Central memory CD4-positive, alpha-beta T cell (primary cell): ENCODE measurements around the gene PTPRG.

Experiments
- DNase-seq: peaks from one replicate; pipeline ENCODE4 v3.0.0; 2022

The PTPRG gene

DNA sequence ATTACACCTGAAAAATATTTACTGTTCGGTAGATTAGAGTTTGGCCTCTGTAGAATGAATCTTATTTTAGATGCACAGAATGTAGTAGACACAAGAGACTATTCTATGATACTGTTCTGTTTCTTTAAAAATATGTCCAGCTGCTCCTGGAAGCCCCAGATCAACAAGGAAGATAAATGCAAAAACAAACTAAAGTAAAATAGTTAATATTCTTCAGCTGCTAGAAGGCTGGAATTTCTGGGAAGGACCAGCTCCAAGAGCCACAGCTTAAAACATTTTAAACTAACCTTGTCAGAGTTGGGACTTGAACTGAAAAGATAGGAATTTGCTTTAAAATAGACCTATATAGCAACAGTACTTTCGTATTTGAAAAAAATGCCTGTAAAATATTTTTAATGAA lies 277.9 kb downstream of the PTPRG start:
- DNase-seq = no peak

DNA sequence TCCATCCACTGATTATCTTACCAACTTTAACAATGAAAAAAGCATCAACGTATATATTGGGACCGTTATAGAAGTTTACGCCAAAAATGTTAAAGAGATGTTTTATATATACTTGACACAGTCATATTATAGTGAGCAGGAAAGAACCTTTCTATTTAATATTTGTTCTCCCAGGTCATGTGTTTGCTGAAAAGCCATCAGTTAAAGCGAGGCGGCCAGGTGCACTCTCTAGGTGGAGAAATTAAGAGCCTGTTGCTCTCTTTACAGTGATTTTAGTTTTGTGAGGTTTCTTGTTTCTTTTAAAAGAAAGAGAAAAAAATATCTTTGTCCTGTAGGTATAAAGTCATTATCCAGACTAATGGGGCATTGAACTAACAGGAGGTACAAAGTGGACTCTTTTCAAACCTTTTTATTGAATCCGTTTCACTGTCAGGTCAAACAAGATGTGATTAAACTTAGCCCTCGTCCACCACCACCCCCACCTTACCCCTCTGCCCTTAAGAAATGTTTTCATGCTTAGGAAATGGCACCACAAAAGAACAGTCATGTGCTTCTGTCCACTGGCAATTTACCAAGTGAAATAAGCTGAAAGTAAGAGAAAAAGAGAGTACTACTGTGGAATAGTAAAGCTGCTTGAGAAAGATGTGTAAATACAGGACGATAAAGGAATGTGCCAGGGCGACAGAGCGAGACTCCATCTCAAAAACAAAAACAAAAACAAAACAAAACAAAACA lies 279.9 kb downstream of the PTPRG start:
- no peak for DNase-seq

DNA sequence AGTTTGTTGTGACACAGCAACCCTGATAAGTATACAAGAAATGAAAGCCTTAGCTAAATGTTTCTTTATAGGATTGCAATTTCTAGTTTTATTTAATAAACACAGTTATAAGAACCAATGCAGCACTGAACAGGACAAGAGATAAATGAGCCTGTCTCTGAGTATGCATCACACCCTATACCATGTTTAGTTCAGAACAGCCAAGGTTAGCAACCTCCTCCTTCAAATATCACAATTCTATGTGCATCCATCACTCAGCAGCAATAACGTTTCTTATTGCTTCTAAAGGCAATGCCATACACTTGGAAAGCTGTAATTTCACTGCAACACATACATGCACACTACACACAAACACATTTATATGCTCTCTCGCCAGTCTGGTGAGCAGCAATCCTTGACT lies 280.6 kb downstream of the PTPRG start:
- DNase-seq = no peak

DNA sequence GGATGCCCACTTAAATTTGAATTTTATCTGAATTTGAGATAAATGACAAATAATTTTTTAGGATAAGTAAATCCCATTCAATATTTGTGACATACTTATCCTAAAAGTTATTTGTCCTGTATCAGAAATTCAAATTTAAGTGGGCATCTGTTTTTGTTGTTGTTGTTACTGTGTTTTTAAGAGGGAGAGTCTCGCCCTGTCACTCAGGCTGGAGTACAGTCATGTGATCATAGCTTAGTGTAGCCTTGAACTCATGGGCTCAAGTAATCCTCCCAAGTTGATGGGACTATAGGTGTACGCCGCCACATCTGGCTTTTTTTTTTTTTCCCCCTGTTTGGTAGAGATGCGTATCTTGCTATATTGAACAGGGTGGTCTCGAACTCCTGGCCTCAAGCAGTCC lies 283.0 kb downstream of the PTPRG start:
- DNase-seq = no peak

DNA sequence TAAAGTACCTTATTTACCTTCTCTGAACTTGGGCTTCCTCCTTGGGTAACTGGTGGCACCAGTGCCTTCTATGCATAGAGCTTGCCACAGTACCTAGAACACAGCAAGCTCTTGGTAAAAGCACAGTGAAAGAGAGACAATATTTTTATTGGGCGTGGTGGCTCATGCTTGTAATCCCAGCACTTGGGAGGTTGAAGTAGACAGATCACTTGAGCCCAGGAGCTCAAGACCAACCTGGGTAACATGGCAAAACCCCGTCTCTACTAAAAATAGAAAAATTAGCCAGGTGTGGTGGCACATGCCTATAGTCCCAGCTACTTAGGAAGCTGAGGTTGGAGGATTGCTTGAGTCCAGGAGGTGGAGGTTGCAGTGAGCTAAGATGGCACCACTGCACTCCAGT lies 285.1 kb downstream of the PTPRG start:
- DNase-seq = no peak

DNA sequence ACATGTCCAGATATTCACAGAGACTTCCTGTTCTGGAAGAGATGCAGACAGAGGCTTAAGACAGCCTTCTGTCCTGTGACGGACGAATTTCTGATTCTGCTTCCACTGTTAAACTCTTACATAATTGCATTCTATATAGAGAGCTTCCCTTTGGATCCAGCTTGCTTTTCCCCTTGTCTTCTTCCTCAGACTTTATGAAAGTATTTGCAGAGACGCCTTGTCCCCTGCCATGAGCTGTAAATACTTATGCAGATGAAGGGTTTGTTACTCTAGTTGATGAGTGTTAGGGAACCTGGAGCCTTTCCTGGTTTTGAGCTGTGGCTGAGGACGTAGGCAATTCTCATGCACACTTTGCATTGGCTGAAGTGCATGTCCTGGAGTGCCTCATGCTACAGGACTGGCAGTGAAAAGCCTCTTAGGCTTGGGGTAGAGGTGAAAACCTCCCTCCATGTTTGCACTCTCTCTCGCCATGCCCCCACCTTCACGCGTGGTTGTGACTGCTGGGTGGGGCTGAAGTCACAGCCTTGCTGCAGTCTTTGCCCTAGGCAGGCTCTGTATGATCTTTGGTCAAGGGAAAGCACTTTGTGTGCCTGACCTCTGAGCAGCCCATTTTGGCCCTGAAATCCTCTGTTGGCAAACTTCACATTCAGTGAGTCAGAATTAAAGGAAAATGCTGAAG lies 286.6 kb downstream of the PTPRG start:
- DNase-seq = no peak

DNA sequence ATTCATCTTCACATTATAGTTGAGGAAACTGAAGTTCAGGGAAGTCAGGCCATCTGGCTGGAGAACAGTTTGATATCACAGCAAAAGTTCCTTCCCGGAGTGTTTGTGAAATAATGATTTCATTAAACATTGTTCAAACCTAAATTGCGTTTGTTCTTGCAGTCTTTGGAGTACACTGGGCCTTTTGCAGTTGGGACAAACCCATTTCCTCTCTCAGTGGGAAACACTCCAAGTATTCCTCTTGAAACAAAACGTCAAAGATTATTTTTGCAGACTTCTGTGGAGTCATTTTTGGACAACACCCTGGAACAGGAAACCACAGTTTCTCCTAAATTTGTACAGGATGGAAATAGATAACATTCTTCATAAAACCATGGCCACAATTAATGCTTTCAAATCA lies 287.5 kb downstream of the PTPRG start:
- no peak for DNase-seq

DNA sequence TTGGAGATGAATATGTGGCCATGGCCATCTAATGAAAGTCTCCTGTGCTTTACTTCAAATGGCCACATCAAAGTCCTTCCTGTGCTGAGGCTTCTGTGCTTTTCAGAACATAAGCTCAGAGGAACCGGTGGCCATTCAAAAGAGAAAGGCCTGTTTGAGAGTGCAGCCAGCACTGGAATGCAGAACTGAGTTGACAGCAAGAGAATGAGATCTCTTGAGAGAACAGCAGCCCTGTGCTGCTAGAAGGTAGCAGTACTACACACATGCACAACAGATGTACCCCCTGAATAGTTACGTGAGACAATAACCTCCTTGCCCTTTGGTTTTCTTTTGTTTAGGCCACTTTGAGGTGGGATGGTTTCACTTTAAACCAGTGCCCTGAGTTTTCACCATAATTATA lies 292.5 kb downstream of the PTPRG start:
- no peak for DNase-seq

DNA sequence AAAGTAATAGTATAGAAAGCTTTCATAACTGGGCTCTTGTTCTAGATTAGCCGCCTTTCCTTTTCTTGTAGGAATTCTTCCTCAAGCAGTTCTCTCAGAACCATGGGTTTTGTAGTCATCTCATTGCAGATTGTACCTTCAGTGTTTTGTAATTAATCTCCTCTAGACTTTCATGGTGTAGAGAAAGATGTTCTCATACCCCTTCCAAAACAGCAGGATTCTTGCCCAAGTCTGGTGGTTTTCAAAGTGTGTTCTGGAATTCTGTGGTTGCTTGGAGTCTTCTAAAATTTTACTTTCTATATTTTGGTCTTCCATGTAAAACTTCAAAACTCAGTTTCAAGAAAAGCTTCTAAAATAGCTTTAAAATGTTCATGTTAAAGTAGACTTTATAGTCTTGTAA lies 293.8 kb downstream of the PTPRG start:
- DNase-seq = no peak

DNA sequence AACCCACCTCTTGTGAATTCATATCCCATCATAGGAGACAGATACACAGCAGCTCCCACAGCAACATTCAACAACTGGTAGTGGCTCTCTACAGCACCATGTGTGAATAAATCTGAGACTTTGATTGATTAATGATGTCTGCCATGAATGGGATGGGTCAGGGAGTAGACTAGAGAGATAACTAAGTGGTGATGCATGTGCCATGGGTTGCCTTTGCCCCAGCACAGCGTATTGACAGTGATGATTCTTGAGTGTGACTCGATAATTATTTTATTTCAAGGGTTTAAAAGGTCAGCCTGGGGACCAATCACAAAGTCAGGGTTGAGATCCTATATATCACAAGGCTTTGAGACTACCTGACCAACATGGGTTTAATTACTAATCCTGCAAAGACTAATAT lies 295.9 kb downstream of the PTPRG start:
- no peak for DNase-seq

DNA sequence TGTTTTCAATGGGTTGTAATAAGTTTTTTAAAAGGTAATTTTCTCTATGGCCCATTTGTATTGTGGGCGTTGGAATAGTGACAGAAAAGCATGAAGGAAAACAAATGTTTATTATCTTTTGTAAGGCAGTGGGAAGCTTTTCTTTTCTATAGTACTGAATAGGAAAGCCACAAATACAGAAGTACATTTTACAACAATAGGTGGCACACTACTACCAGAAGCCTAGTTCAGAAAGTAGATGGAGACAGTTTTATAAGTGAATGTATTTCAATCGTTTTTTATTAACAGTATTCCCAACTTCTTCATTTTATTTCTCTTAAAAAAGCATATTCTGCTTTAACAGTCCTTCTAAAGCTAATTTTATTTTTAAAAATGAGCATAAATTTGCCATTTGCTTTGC lies 296.7 kb downstream of the PTPRG start:
- DNase-seq = no peak

DNA sequence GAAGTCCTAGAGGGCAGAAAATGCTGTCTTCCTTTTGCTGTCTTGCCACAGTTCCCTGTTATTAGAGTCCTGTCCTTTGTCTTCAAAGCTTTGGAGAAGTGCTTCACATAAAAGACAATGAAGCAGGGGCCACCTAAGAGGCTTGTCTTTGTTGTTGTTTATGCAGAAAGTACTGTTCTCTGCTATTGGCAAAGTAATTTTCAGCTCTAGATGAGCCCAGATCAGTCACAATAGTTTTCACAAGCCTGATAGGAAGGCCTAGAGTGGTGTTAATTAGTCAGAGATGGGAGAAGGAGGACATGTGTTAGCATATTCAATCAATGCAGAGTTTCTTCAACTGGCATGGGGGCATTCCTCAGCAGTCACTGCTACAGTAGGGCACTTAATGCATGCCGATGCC lies 300.0 kb downstream of the PTPRG start:
- DNase-seq = no peak

DNA sequence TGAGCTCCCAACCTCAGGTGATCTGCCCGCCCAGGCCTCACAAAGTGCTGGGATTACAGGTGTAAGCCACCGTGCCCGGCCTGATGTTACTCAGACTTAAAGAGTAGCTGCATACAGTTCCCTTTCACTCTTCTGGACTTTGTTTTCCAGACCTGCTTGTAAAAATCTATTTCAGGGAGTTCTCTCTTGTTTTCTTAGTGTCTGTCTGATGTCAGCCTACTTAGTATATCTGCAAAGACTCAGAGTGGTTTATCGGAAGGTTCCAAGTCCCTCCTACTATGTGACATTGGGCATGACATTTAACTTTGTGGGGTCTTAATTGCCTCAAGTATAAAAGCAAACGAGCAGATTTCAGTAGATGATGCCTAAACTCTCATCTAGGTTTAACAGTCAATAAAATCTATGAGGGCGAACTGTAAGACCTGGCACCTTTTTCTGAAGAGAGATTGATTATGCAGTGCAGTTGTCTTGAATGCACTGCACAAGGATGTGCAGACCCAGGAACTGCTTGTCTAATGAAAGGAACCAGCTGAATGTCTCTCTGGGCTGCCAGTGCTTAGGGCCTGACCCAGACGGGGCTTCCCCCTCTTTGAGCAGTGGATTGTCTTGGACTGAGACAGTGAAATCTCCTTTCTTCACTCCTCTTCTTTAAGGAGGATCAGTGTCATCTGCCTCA lies 301.4 kb downstream of the PTPRG start:
- no peak for DNase-seq

DNA sequence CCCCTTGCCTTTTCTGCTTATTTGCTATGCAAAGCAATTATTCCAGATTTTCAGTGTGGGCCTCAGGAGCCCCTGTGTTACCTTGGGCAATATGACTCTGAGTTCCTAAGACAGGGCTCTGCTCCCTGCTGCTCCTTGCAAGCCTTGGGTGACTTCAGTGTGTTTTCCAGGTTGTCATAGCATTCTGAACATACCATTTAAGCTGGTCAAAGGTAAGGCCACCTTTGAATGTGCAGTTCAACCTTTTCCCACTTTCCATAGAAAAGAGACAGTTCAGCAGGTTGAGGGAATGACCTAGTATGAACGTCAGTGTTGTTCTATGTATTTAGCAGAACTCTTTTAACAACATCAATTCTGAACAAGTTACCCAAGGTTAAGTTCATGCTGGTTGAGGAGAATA lies 302.2 kb downstream of the PTPRG start:
- no peak for DNase-seq

DNA sequence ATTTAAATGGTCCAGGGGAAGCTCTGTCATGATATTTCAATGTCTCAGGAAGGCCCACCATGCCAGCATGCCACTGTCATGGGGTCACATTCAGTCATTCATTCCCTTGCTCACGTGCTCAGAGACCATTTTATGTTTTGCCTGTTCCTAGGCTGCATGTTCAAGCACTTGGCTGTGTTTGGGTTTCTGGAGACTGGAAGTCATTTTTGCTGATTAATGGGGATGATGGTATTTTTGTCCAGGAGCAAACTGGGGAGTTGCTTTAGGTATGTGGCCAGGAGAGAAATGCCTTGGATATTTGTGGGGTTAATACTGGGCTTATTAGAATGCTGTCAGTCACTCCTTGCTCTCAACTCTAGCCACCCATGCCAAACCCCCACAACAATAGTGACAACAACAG lies 303.5 kb downstream of the PTPRG start:
- DNase-seq = no peak

DNA sequence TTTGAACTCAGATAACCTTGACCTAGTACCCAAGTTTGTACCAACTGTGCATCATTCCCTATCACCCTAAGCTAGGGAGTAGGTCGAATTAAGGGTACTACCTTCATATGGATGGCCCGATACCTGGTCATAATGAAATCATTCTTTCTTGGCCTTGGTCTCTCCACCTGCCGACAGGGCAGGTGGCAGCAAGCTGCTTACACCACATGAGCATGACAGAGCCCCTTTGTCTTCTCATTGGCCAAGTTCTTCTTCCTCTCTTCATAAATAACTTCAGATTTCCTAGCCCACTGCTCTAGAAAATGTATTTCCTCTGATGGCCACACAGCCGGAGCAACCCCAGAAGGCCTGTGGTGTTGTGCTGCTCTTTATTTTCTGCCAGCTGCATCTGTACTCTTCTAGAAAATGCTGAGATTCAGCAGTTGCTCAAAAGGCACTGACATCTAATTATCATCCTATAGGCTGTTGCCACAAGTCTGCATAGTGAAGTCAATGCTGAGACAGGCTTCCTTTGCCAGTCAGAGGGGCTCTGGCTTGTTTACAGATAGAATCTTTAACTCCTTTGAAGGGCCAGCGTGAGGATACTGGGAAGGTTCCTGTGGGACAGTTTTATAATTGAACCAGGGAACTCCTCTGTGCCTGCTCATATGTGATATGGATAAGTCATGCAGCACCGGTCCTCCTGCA lies 304.2 kb downstream of the PTPRG start:
- no peak for DNase-seq

DNA sequence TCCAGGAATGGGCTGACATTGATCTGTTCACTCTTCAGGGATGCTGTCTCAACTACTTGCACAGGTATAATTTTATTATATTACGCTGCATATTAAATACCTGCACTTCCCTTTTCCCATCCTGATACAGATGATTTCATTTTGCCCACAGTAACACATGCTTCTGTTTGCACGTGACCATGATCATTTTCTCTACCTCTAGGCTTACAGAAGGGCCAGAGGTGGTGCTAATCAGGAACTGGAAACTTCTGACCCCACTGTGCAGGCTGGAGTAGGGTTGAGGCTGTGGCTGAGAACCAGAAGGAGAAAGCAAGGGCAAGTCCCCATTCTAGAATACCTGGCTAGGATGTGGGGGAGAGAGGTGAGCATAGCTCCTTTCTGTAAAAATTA lies 304.8 kb downstream of the PTPRG start:
- no peak for DNase-seq

DNA sequence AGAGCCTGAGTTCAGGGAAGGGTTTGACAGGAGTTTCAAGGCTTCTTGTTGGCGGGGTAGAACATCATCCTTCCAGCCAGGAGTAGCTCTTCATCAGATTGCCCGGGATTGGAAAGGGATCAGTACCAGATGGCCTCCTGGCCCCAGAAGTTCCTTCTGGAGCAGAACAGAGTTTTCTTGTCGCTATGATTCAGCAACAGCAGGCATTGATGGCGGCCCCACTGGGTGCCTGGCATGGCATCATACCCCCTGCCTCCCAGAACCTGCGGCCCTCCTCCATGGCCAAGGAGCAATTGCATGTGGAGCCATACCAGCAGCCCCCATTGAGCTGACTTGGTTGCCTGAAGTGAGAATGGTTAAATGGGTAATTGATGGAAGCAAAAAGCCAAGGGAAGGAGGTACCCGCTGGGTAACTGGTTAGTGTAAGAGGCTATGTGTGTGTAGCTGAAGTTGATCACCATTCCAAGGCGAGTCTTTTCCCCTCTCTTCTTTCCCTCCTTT lies 305.6 kb downstream of the PTPRG start:
- no peak for DNase-seq

DNA sequence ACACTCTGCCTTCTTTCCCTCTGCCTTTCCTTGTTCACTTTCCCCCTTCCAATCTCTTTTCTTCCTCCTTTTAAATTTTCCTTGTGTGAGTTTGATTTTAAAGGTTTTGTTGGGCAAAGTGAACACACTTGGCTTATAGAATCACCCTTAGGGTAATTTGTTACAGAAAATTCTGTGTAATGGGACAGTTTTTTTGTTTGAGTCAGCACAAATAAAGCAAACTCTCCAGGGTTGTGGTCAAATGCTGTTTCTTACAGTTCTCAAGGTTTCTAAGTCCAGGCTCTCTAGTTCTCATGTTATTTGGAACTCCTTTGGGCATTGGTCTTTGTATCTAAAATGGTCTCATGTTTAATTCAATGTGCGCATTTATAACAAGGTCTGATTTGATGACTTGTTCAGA lies 307.1 kb downstream of the PTPRG start:
- DNase-seq = no peak

DNA sequence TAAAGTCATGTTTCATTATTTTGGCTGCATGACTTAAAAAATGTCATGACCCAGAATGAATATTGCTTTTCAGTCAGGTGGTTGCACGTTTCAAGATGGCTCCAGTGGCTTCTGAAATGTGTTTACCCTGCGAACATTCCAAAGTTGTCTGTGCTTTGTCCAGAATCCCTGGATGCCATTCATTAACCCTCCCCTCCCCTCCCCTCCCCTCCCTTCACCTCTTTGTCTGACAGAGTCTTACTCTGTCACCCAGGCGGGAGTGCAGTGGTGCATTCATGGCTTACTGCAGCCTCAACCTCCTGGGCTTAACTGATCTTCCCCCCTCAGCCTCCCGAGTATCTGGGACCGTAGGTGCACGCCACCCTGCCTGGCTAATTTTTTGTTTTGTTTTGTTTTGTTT lies 308.0 kb downstream of the PTPRG start:
- no peak for DNase-seq

DNA sequence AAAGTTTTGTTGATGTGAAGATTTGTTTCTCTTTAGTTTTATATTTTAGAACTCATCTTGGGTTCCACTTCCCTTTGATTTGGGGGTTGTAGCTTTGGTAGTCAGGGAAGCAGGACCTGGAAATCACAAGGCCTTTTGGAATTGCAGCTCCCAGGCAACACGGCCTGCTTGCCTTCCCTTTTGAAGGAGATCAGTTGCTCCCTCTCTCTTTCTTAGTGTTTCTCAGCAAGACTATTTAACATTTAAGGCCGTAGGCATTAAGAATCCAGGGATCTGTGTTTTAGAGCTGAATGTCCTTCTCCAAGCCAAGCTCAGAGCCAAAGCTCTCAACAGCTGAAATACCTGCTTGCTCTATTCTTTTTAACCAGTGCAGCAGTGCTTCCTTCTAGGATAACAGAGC lies 310.3 kb downstream of the PTPRG start:
- no peak for DNase-seq

DNA sequence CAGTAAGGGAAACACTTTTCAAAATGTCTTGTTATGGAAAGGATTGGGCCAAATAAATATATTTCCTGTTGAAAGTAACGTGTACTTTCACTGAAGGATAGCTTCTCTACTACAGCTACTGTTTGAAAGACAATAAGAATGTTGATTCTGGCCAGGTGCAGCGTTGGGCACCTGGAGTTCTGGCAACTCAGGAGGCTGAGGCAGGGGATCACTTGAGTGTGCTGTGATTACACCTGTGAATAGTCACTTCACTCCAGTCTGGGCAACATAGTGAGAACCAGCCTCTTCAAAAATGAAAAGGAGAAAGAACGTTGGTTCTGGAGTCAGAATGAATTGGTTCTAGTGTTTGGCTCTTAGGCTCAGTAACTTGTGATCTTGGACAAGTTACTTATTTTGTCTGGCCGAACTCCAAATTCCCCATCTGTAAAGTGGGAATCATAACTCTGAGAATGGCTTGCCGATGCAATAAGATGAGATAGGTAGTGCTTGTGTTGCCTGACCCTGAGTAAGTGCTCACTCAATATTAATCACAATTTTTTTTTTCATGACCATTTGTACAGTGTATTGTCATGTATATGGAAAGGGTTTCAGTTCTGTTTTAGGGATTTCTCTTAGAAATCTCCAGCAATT lies 310.8 kb downstream of the PTPRG start:
- DNase-seq = no peak
